ENCODE data around the gene RB1. TPM values are rescaled to one million over a fixed set of nuclear protein-coding genes. Genes with fewer than 3 reads are reported as not detected.
"Not testable (repeated sequence)": the region's sequence is repeated elsewhere in the genome, so short reads cannot be mapped to it uniquely, and the experiment has no call there.

RB1 gene
- total RNA-seq, 1 experiment from 2014 or later: 18.8 TPM

GRCh38 chr13:48322294-48322693 is 18.7 kb downstream of the RB1 start:
- ChIA-PET CTCF (no interaction called here), POLR2A (no interaction called here)
- Mint-ChIP-seq H3K27ac (no peak overlapping the region), H3K36me3 (peaks cover 21% of the 10 kb centered on the region), H3K27me3 (ENCODE audit: low read depth) (no peaks in the 10 kb centered on the region), H3K4me3 (no peak overlapping the region), H3K9me3 (peaks cover 22% of the 10 kb centered on the region), H3K4me1 (peaks cover 3% of the 10 kb centered on the region; the same call in 1 of the 2 replicates)
- ATAC-seq (no peak), DNase-seq (ENCODE audit: low spot score) (no peak)
- no peak for TF ChIP-seq CTCF (IDR thresholded peaks at IDR 0.05)
- TF ChIP-seq, protein P1, sequence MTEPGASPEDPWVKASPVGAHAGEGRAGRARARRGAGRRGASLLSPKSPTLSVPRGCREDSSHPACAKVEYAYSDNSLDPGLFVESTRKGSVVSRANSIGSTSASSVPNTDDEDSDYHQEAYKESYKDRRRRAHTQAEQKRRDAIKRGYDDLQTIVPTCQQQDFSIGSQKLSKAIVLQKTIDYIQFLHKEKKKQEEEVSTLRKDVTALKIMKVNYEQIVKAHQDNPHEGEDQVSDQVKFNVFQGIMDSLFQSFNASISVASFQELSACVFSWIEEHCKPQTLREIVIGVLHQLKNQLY (CRISPR knock-in tag; IDR thresholded peaks at IDR 0.05): no peak
- no peak for TF ChIP-seq IRF2 (CRISPR knock-in tag; IDR thresholded peaks at IDR 0.05; ENCODE audit: borderline replicate concordance, low read depth)
- no peak for TF ChIP-seq ELF4 (CRISPR knock-in tag; IDR thresholded peaks at IDR 0.05; ENCODE audit: low read depth)
- TF ChIP-seq ZNF512 (CRISPR knock-in tag; IDR thresholded peaks at IDR 0.05; ENCODE audit: borderline replicate concordance): no peak
- TF ChIP-seq ZBTB21 (CRISPR knock-in tag; IDR thresholded peaks at IDR 0.05; ENCODE audit: borderline replicate concordance): no peak
- no peak for TF ChIP-seq ESRRA (CRISPR knock-in tag; IDR thresholded peaks at IDR 0.05; ENCODE audit: borderline replicate concordance)

DNA sequence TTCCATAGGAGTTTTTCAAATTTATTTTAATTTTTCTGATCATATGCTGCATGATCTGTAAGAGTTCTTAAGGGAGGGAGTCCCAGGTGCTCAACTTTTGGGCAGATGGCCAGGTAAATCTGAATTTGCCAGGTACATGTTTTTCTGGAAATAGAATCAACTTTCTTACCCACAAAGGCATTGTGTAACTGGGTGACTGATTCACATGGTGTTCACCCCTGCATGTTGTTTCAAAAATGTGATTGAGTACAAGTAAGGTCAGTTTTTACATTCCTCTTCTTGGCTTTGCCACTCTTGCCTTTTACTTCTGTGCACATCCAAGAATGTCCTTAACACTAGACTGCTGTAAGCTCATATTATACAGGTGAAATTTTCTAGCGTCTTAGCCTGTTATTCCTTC is 30.4 kb downstream of the RB1 start:
- DNase-seq (ENCODE audit: low spot score): no peak
- no peak for ATAC-seq
- Mint-ChIP-seq H3K27ac (no peak overlapping the region), H3K27me3 (ENCODE audit: low read depth) (no peaks in the 10 kb centered on the region), H3K4me3 (no peak overlapping the region), H3K4me1 (no peaks in the 10 kb centered on the region), H3K9me3 (peaks cover 27% of the 10 kb centered on the region), H3K36me3 (peaks cover 17% of the 10 kb centered on the region)
- POLR2A ChIA-PET: interaction anchor here (1.0 kb wide), 1 partner anchor 246 kb away, joined by 3 read pairs; no protein-coding TSS in a partner anchor
- no peak for TF ChIP-seq ZMAT4 (CRISPR knock-in tag; IDR thresholded peaks at IDR 0.05)
- CTCF ChIA-PET: interaction anchor here (0.6 to 3.3 kb wide), 12 partner anchors 7 to 535 kb away, joined by 3 to 39 read pairs (median 4); no protein-coding TSS in a partner anchor

- CTCF ChIA-PET: interaction anchor here (0.6 to 3.3 kb wide), 12 partner anchors 8 to 536 kb away, joined by 3 to 39 read pairs (median 4); no protein-coding TSS in a partner anchor
- Mint-ChIP-seq H3K4me3 (no peak overlapping the region), H3K9me3 (peaks cover 30% of the 10 kb centered on the region), H3K27me3 (ENCODE audit: low read depth) (no peaks in the 10 kb centered on the region), H3K36me3 (peaks cover 23% of the 10 kb centered on the region), H3K27ac (no peak overlapping the region), H3K4me1 (no peaks in the 10 kb centered on the region)
- ATAC-seq (no peak; the same call in 1 of the 2 replicates), DNase-seq (ENCODE audit: low spot score) (no peak)
- POLR2A ChIA-PET: interaction anchor here (1.0 kb wide), 1 partner anchor 245 kb away, joined by 3 read pairs; no protein-coding TSS in a partner anchor
- TF ChIP-seq ZNF121 (CRISPR knock-in tag; IDR thresholded peaks at IDR 0.05) (no peak), ETV6 (CRISPR knock-in tag; IDR thresholded peaks at IDR 0.05) (no peak), GTF2I (CRISPR knock-in tag; conservative IDR thresholded peaks at IDR 0.05) (no peak)
- TF ChIP-seq, protein P2, sequence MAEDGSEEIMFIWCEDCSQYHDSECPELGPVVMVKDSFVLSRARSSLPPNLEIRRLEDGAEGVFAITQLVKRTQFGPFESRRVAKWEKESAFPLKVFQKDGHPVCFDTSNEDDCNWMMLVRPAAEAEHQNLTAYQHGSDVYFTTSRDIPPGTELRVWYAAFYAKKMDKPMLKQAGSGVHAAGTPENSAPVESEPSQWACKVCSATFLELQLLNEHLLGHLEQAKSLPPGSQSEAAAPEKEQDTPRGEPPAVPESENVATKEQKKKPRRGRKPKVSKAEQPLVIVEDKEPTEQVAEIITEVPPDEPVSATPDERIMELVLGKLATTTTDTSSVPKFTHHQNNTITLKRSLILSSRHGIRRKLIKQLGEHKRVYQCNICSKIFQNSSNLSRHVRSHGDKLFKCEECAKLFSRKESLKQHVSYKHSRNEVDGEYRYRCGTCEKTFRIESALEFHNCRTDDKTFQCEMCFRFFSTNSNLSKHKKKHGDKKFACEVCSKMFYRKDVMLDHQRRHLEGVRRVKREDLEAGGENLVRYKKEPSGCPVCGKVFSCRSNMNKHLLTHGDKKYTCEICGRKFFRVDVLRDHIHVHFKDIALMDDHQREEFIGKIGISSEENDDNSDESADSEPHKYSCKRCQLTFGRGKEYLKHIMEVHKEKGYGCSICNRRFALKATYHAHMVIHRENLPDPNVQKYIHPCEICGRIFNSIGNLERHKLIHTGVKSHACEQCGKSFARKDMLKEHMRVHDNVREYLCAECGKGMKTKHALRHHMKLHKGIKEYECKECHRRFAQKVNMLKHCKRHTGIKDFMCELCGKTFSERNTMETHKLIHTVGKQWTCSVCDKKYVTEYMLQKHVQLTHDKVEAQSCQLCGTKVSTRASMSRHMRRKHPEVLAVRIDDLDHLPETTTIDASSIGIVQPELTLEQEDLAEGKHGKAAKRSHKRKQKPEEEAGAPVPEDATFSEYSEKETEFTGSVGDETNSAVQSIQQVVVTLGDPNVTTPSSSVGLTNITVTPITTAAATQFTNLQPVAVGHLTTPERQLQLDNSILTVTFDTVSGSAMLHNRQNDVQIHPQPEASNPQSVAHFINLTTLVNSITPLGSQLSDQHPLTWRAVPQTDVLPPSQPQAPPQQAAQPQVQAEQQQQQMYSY (CRISPR knock-in tag; IDR thresholded peaks at IDR 0.05): no peak
Measured at GRCh38 chr13:48334534-48335127, 31.1 kb downstream of the RB1 start.

- POLR2A ChIA-PET; H3K4me3 Mint-ChIP-seq; H3K27ac Mint-ChIP-seq; H3K4me1 Mint-ChIP-seq; H3K27me3 Mint-ChIP-seq (ENCODE audit: low read depth); DNase-seq (ENCODE audit: low spot score); ATAC-seq: not testable (repeated sequence)
- H3K36me3 Mint-ChIP-seq: peaks cover 28% of the 10 kb centered on the region
- peaks cover 26% of the 10 kb centered on the region for H3K9me3 Mint-ChIP-seq
- CTCF ChIA-PET: interaction anchor here (1.3 kb wide), 1 partner anchor 241 kb away, joined by 3 read pairs; no protein-coding TSS in a partner anchor
Measured at GRCh38 chr13:48339198-48339597, 35.6 kb downstream of the RB1 start.
